HEK293T (cell line): ENCODE results near the gene PKNOX2.

Source experiments
- BHLHE40 ChIP-seq: fragments of 450-650 bp; IDR thresholded peaks from 2 replicates; pipeline ENCODE4 v1.6.1; 2016; ENCODE audit warnings: mild to moderate bottlenecking, moderate library complexity, borderline replicate concordance
- FOXK2 ChIP-seq: fragments of 450-650 bp; IDR thresholded peaks from 2 replicates; pipeline ENCODE4 v1.6.1; 2016; ENCODE audit warnings: mild to moderate bottlenecking
- HDGF ChIP-seq: fragments of 450-650 bp; IDR thresholded peaks from 2 replicates; pipeline ENCODE4 v1.6.1; 2017; ENCODE audit warnings: antibody characterized with exemption, borderline replicate concordance
- LEF1 ChIP-seq: fragments of 450-650 bp; IDR thresholded peaks from 2 replicates; pipeline ENCODE4 v1.6.1; 2017; ENCODE audit warnings: mild to moderate bottlenecking, borderline replicate concordance
- NFRKB ChIP-seq: fragments of 450-650 bp; IDR thresholded peaks from 2 replicates; pipeline ENCODE4 v1.6.1; 2016; ENCODE audit warnings: mild to moderate bottlenecking, moderate library complexity
- SP1 ChIP-seq: fragments of 450-650 bp; IDR thresholded peaks from 2 replicates; pipeline ENCODE4 v1.6.1; 2017
- SUZ12 ChIP-seq: fragments of 450-650 bp; IDR thresholded peaks from 2 replicates; pipeline ENCODE4 v1.6.1; 2016; ENCODE audit warnings: mild to moderate bottlenecking
- ZNF384 ChIP-seq: fragments of 450-650 bp; IDR thresholded peaks from 2 replicates; pipeline ENCODE4 v1.6.1; 2016

DNA sequence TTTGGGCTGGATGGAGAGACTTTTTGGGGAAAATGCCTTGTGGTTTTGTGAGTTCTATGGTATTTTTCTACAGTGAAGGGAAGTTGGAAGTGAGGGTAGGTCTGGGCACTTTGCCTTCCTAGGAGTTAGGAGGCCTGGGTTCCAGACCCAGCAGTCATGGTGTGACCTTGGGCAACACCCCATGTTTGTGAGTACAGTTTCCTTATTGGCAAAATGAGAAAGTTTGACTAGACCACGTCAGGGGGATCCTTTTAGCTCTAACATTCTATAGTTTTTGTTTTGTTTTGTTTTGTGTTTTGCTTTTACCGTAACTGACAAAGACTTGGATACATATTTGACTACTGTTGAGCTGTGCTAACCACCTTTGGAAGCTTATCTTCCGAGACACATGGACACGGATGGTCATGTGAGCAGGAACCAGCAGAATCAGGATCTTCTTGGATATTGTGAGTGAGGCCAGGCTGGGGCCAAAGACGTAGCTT, 109.0 kb downstream of the PKNOX2 start:
- TF ChIP-seq BHLHE40 (no peak), NFRKB (no peak), HDGF (no peak), FOXK2 (no peak), SUZ12 (no peak), ZNF384 (no peak), SP1 (no peak), LEF1 (no peak)
